Activated naive CD4-positive, alpha-beta T cell treated with anti-CD3 and anti-CD28 coated beads for 36 hours (primary cell): ENCODE data around the gene EZR. TPM values are rescaled to one million over a fixed set of nuclear protein-coding genes. Genes with fewer than 3 reads are reported as not detected.
A peak's percentile ranks its signal among the peaks of the same experiment; 100 is the strongest.

ENCODE experiments used
- CTCF ChIA-PET: fragments of 350-600 bp; sonication (Branson Sonifier 250); formaldehyde crosslinking; loops from one replicate; lab custom pipeline; 2021; ENCODE audit warnings: antibody characterized with exemption; lab: Charles Lee
- DNase-seq: peaks from one replicate; pipeline ENCODE4 v3.0.0-alpha.2; 2020
- H3K27ac Mint-ChIP-seq: one replicate; pipeline ENCODE4 v1.8.0; 2021; ENCODE audit warnings: mild to moderate bottlenecking, mixed read lengths
- H3K27me3 Mint-ChIP-seq: one replicate; pipeline ENCODE4 v1.8.0; 2021; ENCODE audit warnings: low read depth, mixed read lengths
- H3K36me3 Mint-ChIP-seq: one replicate; pipeline ENCODE4 v1.8.0; 2021; ENCODE audit warnings: low read depth, mixed read lengths
- H3K4me1 Mint-ChIP-seq: one replicate; pipeline ENCODE4 v1.8.0; 2021; ENCODE audit warnings: low read depth, mixed read lengths
- H3K4me3 Mint-ChIP-seq: one replicate; pipeline ENCODE4 v1.8.0; 2021; ENCODE audit warnings: mild to moderate bottlenecking, moderate library complexity, mixed read lengths
- H3K9me3 Mint-ChIP-seq: one replicate; pipeline ENCODE4 v1.8.0; 2021; ENCODE audit warnings: mixed read lengths
- intact Hi-C: fragments of 100-400 bp; cut with micrococcal nuclease; formaldehyde crosslinking; loops from one replicate; pipeline ENCODE4 v1.15.1; 2023
- total RNA-seq, 2 experiments: library from RNA; stranded (reverse); gene quantifications; one replicate each; pipeline ENCODE4 v1.2.3, GENCODE V29; 2021

The EZR gene
- total RNA-seq, 2 experiments from 2014 or later: 229 to 230 TPM

GRCh38 chr6:158812611-158813010 lies 6.6 kb downstream of the EZR start:
- Mint-ChIP-seq H3K4me3 (no peak overlapping the region), H3K9me3 (no peaks in the 10 kb centered on the region), H3K36me3 (peaks cover 85% of the 10 kb centered on the region), H3K27ac (peak overlapping the region; percentile 98), H3K4me1 (peaks cover 89% of the 10 kb centered on the region), H3K27me3 (no peaks in the 10 kb centered on the region)
- intact Hi-C loops: no loop called here
- DNase-seq: no peak
- CTCF ChIA-PET: interaction anchor here (1.1 to 1.9 kb wide), 2 partner anchors 9 kb away, joined by 4 read pairs; no protein-coding TSS in a partner anchor

DNA sequence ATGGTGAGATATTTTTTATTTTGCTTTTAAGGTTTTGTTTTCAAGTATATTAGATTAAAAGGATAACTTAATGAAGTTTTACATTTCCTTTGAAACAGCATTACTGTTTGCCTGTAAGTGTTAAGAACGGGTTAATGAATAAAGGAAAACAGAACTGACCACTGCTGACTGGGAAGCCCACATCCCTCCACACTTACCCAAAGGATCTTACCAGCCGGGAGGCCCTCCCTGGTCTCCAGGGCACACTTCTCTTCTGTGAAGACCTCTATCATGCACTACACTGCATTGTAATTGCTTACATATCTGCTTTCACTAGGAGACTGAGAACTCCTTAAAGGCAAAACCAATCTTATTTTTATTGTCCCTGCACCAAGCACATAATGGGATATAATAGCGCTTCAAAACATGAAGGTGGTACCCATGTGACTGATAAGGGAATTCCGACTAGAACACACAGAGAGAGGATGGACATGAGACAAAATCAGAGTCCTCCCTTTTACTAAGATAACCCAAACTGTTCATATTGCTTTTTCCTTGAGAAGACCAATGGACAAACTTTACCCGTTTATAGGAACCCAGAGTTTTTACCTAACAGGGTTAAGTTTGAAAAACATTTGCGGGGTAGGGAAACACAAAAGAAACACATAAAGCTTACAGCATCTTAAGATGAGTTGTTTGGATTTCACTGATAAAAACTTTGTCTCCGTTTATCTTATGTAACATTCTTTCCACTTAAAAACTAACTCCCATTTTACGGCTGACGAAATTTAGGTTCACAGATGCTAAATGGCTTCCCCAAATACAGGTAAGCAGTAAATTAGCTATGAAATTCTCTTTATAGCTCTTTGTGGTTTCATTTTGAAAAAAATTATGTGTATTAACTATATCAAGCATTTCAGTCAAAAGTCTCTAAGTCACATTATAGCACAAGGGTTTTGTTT lies 8.7 kb downstream of the EZR start:
- CTCF ChIA-PET: interaction anchor here (0.6 to 1.3 kb wide), 3 partner anchors 11 to 102 kb away, joined by 3 to 4 read pairs (median 3); no protein-coding TSS in a partner anchor
- Mint-ChIP-seq H3K27ac (no peak overlapping the region), H3K36me3 (peaks cover 79% of the 10 kb centered on the region), H3K27me3 (no peaks in the 10 kb centered on the region), H3K4me1 (peaks cover 96% of the 10 kb centered on the region), H3K4me3 (no peak overlapping the region), H3K9me3 (no peaks in the 10 kb centered on the region)
- intact Hi-C loops: no loop called here
- DNase-seq: no peak

DNA sequence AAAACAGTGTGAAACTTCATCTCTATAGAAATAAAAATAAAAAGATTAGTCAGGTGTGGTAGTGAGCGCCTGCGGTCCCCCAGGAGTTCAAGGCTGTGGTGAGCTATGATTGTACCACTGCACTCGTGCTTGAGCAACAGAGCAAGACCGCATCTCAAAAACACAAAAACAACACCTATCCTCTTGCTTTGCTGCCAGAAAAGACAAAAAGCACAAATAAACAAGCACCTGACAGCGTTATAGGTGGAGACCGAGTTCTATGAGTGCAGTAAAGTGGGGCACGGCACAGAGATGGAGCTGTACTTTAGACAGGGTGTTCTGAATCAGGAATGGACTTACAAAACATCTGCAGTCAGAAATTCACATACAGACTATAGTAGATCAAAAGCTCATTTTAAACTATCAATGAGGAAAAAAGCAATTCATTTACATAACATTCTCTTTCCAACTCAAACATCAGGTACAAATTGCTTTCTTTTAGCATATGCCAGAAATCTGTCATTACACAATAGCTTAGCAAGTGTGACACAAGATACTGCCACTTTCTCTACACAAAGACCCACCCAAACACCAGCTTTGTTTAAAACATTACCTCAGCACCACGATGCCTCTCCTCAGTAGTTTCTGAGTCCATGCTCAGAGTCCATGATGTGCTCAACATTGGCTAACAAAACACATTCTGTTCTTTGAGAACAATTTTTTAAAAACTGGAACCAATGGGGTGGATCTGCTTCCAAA lies 10.1 kb downstream of the EZR start:
- CTCF ChIA-PET: interaction anchor here (2.2 kb wide), 1 partner anchor 164 kb away, joined by 4 read pairs; no protein-coding TSS in a partner anchor
- Mint-ChIP-seq H3K27ac (no peak overlapping the region), H3K27me3 (no peaks in the 10 kb centered on the region), H3K4me1 (peaks cover 94% of the 10 kb centered on the region), H3K36me3 (peaks cover 69% of the 10 kb centered on the region), H3K9me3 (no peaks in the 10 kb centered on the region), H3K4me3 (no peak overlapping the region)
- no peak for DNase-seq
- intact Hi-C loops: no loop called here

DNA sequence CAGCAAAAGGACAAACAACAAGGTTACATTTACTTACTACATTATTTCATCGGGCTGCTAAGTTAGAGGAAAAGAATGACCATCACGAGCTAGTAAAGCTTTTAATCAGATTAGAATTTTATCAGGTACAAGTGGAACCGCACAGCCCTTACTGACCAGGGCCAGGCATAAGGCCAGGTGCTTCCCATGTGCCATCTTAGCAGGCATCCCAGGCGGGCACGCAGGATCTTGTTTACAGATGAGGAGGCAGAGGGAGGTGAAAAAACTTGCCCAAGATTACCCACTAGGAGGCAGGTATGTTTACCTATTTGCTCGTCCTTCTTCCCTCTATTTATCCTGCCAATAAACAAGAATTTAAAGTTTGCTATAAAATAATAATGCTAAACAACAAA lies 10.7 kb downstream of the EZR start:
- Mint-ChIP-seq H3K4me1 (peaks cover 94% of the 10 kb centered on the region), H3K9me3 (no peaks in the 10 kb centered on the region), H3K36me3 (peaks cover 66% of the 10 kb centered on the region), H3K27ac (no peak overlapping the region), H3K4me3 (no peak overlapping the region), H3K27me3 (no peaks in the 10 kb centered on the region)
- CTCF ChIA-PET: interaction anchor here (2.2 kb wide), 1 partner anchor 165 kb away, joined by 4 read pairs; no protein-coding TSS in a partner anchor
- intact Hi-C loops: no loop called here
- DNase-seq: no peak

DNA sequence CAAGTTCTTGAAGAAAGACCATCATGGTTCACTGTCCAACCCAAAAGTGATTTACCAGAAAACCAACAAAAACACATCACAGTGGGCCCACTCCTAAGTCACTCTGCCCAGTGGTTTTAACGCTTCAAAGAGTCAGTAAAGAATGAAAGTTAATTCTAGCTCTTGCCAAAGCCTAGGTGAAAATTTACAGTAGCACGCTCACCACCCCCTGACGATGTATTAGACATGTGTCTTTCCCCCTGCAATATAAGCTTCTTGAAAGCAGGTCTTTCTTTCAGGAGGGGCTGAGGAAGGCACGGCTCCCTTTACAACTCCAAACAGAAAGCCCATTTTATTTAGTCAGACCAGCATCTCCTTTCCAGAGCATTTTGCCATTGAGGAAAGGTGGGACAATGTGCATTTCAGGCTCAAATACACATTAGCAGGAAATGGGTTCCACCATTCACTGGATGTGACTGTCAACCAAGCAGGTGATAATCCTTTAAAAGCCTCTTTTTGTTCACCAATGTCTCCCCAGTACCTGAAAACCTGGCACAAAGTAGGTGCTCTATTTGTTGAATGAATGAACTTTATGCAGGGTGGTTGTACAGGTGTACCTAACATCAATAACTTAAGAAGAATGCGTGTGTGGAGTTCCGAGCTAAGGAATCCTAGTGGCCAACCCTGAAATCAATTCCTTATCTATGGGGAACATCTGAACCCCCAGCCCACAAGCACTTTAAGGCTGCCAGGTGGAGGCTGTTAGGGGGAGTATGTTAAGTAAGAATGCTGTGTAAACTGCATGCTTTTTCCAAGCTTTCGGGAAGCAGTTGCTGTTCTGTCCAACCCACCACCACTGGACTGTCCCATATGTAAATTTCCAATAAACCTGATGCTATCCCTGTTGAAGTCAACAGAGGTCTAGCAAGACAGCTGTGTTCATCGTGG lies 11.4 kb downstream of the EZR start:
- no peak for DNase-seq
- intact Hi-C loops: no loop called here
- Mint-ChIP-seq H3K36me3 (peaks cover 61% of the 10 kb centered on the region), H3K4me1 (peaks cover 90% of the 10 kb centered on the region), H3K9me3 (no peaks in the 10 kb centered on the region), H3K4me3 (no peak overlapping the region), H3K27me3 (no peaks in the 10 kb centered on the region), H3K27ac (no peak overlapping the region)
- CTCF ChIA-PET: interaction anchor here (2.2 kb wide), 1 partner anchor 165 kb away, joined by 4 read pairs; no protein-coding TSS in a partner anchor

- DNase-seq: no peak
- CTCF ChIA-PET: no interaction called here
- H3K4me1 Mint-ChIP-seq: peaks cover 90% of the 10 kb centered on the region
- H3K4me3 Mint-ChIP-seq: no peak overlapping the region
- H3K36me3 Mint-ChIP-seq: peaks cover 50% of the 10 kb centered on the region
- intact Hi-C loops: no loop called here
- H3K9me3 Mint-ChIP-seq: no peaks in the 10 kb centered on the region
- H3K27ac Mint-ChIP-seq: no peak overlapping the region
- H3K27me3 Mint-ChIP-seq: no peaks in the 10 kb centered on the region
Measured at GRCh38 chr6:158805698-158806377, 13.3 kb downstream of the EZR start.

- no peaks in the 10 kb centered on the region for H3K27me3 Mint-ChIP-seq
- no peaks in the 10 kb centered on the region for H3K9me3 Mint-ChIP-seq
- H3K4me3 Mint-ChIP-seq: peak overlapping the region; percentile 3
- CTCF ChIA-PET: interaction anchor here (1.0 kb wide), 2 partner anchors 8 to 9 kb away, joined by 4 read pairs; no protein-coding TSS in a partner anchor
- intact Hi-C loops: loop anchor here (1.0 kb wide), 1 partner anchor 10 kb away; no protein-coding TSS in a partner anchor
- H3K4me1 Mint-ChIP-seq: peaks cover 90% of the 10 kb centered on the region
- no peak for DNase-seq
- H3K27ac Mint-ChIP-seq: peak overlapping the region; percentile 25
- peaks cover 36% of the 10 kb centered on the region for H3K36me3 Mint-ChIP-seq
Measured at GRCh38 chr6:158804207-158804606, 15.0 kb downstream of the EZR start.

GRCh38 chr6:158803733-158804143 lies 15.4 kb downstream of the EZR start:
- H3K4me1 Mint-ChIP-seq: peaks cover 90% of the 10 kb centered on the region
- H3K36me3 Mint-ChIP-seq: peaks cover 33% of the 10 kb centered on the region
- no peaks in the 10 kb centered on the region for H3K27me3 Mint-ChIP-seq
- H3K27ac Mint-ChIP-seq: peak overlapping the region; percentile 25
- intact Hi-C loops: loop anchor here (1.0 kb wide), 1 partner anchor 11 kb away; no protein-coding TSS in a partner anchor
- CTCF ChIA-PET: interaction anchor here (0.6 to 1.0 kb wide), 3 partner anchors 8 to 24 kb away, joined by 3 to 4 read pairs (median 4); no protein-coding TSS in a partner anchor
- H3K4me3 Mint-ChIP-seq: peak overlapping the region; percentile 3
- no peaks in the 10 kb centered on the region for H3K9me3 Mint-ChIP-seq
- peak; percentile 52 for DNase-seq

GRCh38 chr6:158801655-158802294 lies 17.4 kb downstream of the EZR start:
- CTCF ChIA-PET: interaction anchor here (1.0 kb wide), 1 partner anchor 170 kb away, joined by 3 read pairs; no protein-coding TSS in a partner anchor
- no peak overlapping the region for H3K4me3 Mint-ChIP-seq
- peaks cover 20% of the 10 kb centered on the region for H3K36me3 Mint-ChIP-seq
- no peak overlapping the region for H3K27ac Mint-ChIP-seq
- no peaks in the 10 kb centered on the region for H3K9me3 Mint-ChIP-seq
- DNase-seq: no peak
- peaks cover 88% of the 10 kb centered on the region for H3K4me1 Mint-ChIP-seq
- no peaks in the 10 kb centered on the region for H3K27me3 Mint-ChIP-seq
- intact Hi-C loops: no loop called here

DNA sequence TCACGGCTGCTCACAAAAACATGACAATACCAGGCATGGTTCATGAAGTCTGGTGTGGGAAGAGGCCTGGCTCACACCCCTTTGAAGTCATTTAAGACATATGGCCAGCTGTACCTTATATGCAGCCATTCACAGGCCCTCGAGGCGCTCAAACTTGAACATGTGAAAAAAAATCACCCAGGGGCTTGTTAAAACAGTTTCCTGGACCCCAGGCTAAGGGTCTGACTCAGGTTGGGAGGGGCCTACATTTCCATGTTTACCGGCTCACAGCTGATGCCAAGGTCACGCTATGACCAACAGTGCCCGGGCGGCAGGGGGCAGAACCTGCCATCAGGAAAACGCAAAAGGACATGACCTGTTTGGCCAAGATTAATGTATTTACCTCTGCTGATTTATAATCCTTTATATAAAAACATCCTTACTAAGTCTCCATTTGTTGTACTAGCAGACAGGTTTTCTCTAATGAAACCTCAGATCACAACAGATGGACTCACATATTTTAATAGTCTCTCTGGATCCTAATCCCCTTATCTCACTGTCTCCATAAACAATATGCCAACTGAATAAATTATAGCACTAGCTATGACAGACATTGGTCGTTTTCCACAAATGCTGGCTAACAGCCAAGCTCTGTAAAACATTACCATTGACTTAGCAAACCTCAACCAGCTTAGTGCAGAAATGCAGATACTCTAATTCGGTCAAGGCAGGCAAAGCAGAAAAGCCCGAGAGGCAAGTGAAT lies 19.9 kb downstream of the EZR start:
- Mint-ChIP-seq H3K27ac (peak overlapping the region; percentile 68), H3K4me3 (no peak overlapping the region), H3K9me3 (no peaks in the 10 kb centered on the region), H3K36me3 (peaks cover 18% of the 10 kb centered on the region), H3K27me3 (no peaks in the 10 kb centered on the region), H3K4me1 (peaks cover 86% of the 10 kb centered on the region)
- intact Hi-C loops: loop anchor here (5.0 kb wide), 1 partner anchor 308 kb away; no protein-coding TSS in a partner anchor
- no peak for DNase-seq
- CTCF ChIA-PET: interaction anchor here (0.9 to 1.5 kb wide), 3 partner anchors 10 to 12 kb away, joined by 3 read pairs; no protein-coding TSS in a partner anchor
